ENCODE measurements around the gene PRRT2. TPM values are rescaled to one million over a fixed set of nuclear protein-coding genes. Genes with fewer than 3 reads are reported as not detected.

Gene PRRT2
- total RNA-seq, 4 donors from 2014 or later, result 1.1 to 3.6 (median 1.4) TPM; not detected in 1

DNA sequence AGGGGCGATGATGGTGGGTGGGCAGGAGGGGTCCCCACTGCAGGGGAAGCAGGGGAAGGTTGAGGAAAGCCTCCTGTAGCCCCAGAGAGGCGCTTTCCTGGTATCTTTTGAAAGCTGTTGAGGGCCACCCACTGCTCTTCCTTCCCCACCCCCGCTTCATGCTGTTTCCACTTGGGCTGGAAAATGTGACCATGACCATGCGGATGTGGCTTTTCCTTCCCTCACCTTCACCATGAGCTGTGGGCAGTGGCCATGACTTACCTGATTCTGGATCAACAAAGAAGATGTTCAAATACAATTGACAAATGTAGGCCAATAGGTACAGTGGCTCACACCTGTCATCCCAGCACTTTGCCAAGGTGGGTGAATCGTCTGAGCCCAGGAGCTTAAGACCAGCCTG lies 22.1 kb downstream of the PRRT2 start:
- H3K4me3 ChIP-seq (ENCODE audit: low read depth, poor library complexity, severe bottlenecking), result no peak overlapping the region
- DNase-seq (ENCODE audit: low spot score in 2 of 2), result no peak
- TF ChIP-seq, protein P1, sequence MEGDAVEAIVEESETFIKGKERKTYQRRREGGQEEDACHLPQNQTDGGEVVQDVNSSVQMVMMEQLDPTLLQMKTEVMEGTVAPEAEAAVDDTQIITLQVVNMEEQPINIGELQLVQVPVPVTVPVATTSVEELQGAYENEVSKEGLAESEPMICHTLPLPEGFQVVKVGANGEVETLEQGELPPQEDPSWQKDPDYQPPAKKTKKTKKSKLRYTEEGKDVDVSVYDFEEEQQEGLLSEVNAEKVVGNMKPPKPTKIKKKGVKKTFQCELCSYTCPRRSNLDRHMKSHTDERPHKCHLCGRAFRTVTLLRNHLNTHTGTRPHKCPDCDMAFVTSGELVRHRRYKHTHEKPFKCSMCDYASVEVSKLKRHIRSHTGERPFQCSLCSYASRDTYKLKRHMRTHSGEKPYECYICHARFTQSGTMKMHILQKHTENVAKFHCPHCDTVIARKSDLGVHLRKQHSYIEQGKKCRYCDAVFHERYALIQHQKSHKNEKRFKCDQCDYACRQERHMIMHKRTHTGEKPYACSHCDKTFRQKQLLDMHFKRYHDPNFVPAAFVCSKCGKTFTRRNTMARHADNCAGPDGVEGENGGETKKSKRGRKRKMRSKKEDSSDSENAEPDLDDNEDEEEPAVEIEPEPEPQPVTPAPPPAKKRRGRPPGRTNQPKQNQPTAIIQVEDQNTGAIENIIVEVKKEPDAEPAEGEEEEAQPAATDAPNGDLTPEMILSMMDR (IDR thresholded peaks at IDR 0.05), result no peak
- TF ChIP-seq POLR2A (IDR thresholded peaks at IDR 0.05), result no peak
- intact Hi-C loops (cut with DNase I; ENCODE audit: low total_unique reads), result no loop called here
- 88 to 92% methylated on average over 5 of the region's 5 CpGs for WGBS, 2 donors

DNA sequence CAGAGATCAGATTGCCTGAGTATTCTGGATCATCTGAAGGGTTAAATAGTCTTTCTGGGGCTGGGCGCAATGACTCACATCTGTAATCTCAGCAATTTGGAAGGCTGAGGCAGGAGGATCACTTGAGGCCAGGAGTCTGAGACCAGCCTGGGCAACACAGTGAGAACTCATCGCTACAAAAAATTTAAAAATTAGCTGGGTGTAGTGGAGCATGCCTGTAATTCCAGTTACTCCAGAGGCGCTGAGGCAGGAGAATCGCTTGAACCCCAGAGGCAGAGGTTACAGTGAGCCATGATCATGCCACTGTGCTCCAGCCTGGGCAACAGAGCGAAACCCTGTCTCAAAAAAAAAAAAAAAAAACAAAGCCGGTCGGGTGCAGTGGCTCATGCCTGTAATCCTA lies 23.9 kb downstream of the PRRT2 start:
- TF ChIP-seq POLR2A (IDR thresholded peaks at IDR 0.05), result no peak
- TF ChIP-seq, protein P1 (IDR thresholded peaks at IDR 0.05), result no peak
- WGBS, 2 donors, result 84 to 91% methylated on average over 7 of the region's 7 CpGs
- intact Hi-C loops (cut with DNase I; ENCODE audit: low total_unique reads), result no loop called here
- no peak overlapping the region for H3K4me3 ChIP-seq (ENCODE audit: low read depth, poor library complexity, severe bottlenecking)
- DNase-seq (ENCODE audit: low spot score in 2 of 2), result no peak

DNA sequence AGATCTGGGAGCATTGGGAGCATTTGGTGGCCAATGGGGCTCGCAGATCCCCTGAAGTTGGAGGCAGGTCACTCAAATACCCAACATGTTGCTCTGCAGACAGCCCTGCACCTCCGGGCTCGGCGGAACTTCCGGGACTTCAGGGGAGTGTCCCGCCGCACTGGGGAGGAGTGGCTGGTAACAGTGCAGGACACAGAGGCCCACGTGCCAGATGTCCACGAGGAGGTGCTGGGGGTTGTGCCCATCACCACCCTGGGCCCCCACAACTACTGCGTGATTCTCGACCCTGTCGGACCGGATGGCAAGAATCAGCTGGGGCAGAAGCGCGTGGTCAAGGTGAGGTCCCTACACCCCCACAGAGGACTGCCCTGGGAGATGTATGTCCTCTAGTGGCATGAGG lies 24.6 kb downstream of the PRRT2 start:
- DNase-seq (ENCODE audit: low spot score in 2 of 2), result no peak
- H3K4me3 ChIP-seq (ENCODE audit: low read depth, poor library complexity, severe bottlenecking), result no peak overlapping the region
- TF ChIP-seq POLR2A (IDR thresholded peaks at IDR 0.05), result no peak
- TF ChIP-seq, protein P1 (IDR thresholded peaks at IDR 0.05), result no peak
- intact Hi-C loops (cut with DNase I; ENCODE audit: low total_unique reads), result no loop called here
- 80 to 85% methylated on average over 15 of the region's 15 CpGs for WGBS, 2 donors

DNA sequence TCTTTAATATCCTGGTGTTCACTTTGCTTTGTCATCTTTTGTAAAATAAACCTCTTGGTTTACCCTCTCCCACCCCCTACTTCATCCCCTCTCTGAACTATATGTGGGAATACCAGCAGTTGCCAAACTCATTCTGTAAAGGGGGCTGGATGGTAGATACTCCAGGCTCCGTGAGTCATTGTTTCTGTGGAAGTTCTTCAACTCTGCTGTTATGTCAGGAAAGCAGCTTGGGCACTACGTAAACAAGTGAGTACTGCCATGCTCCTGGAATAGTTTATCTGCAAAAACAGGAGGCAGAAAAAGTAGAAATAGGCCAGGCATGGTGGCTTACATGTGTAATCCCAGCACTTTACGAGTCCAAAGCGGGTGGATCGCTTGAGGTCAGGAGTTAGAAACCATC lies 25.8 kb downstream of the PRRT2 start:
- 95% methylated on average over 5 of the region's 5 CpGs for WGBS, 2 donors
- no peak for DNase-seq (ENCODE audit: low spot score in 2 of 2)
- H3K4me3 ChIP-seq (ENCODE audit: low read depth, poor library complexity, severe bottlenecking), result no peak overlapping the region
- TF ChIP-seq, protein P1 (IDR thresholded peaks at IDR 0.05), result no peak
- TF ChIP-seq POLR2A (IDR thresholded peaks at IDR 0.05), result no peak
- intact Hi-C loops (cut with DNase I; ENCODE audit: low total_unique reads), result no loop called here

DNA sequence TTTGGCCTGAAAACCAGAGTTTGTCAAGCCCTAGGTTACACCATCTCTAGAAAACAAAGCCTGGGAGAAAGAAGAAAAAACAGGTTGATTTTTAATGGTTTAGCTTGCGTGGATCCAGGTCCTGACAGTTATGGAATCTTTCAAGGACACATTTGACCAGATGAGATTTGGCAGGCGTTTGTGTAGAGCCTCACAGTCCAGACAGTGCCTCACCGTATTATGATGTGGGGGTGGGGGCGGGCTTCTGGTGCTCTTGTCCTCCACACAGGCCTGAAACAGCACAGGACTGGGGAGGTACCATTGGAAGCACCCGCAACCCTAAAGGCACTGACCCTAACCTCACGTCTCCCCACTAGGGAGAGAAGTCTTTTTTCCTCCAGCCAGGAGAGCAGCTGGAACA lies 27.8 kb downstream of the PRRT2 start:
- H3K4me3 ChIP-seq (ENCODE audit: low read depth, poor library complexity, severe bottlenecking), result no peak overlapping the region
- intact Hi-C loops (cut with DNase I; ENCODE audit: low total_unique reads), result loop anchor here (10.0 kb wide), 1 partner anchor 135 kb away; no protein-coding TSS in a partner anchor
- TF ChIP-seq, protein P1 (IDR thresholded peaks at IDR 0.05), result no peak
- no peak for TF ChIP-seq POLR2A (IDR thresholded peaks at IDR 0.05)
- 83 to 85% methylated on average over 6 of the region's 6 CpGs for WGBS, 2 donors
- no peak for DNase-seq (ENCODE audit: low spot score in 2 of 2)

DNA sequence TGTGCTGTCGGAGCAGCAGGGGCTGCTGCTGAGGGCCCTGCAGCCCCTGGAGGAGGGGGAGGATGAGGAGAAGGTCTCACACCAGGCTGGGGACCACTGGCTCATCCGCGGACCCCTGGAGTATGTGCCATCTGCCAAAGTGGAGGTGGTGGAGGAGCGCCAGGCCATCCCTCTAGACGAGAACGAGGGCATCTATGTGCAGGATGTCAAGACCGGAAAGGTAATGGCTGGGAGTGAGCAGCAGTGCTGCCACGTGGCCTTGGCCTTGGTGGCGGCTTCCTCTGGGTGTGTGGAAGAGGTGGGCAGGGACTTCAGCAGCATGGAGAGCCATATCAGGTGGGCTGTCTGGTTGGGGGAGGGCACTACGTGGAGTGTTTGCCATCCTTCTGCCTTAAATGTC lies 28.2 kb downstream of the PRRT2 start:
- DNase-seq (ENCODE audit: low spot score in 2 of 2), result no peak
- H3K4me3 ChIP-seq (ENCODE audit: low read depth, poor library complexity, severe bottlenecking), result no peak overlapping the region
- WGBS, 2 donors, result 84 to 89% methylated on average over 10 of the region's 10 CpGs
- no peak for TF ChIP-seq POLR2A (IDR thresholded peaks at IDR 0.05)
- TF ChIP-seq, protein P1 (IDR thresholded peaks at IDR 0.05), result no peak
- intact Hi-C loops (cut with DNase I; ENCODE audit: low total_unique reads), result loop anchor here (10.0 kb wide), 1 partner anchor 135 kb away; no protein-coding TSS in a partner anchor

Measured in lower leg skin (tissue), 4 donors.